Stimulated activated CD4-positive, alpha-beta T cell treated with anti-CD3 and anti-CD28 coated beads, TNF-alpha, amount 100 ng/mL, for 4 hours (primary cell): Measurements from ENCODE around the gene DEPDC4.
"Not testable (repeated sequence)": the region's sequence is repeated elsewhere in the genome, so short reads cannot be mapped to it uniquely, and the experiment has no call there.

Experiments
- DNase-seq, 3 experiments: peaks; one replicate each; pipeline ENCODE4 v3.0.0-alpha.2; 2020; ENCODE audit warnings: low read depth in 3 of 3

DEPDC4 gene

DNA sequence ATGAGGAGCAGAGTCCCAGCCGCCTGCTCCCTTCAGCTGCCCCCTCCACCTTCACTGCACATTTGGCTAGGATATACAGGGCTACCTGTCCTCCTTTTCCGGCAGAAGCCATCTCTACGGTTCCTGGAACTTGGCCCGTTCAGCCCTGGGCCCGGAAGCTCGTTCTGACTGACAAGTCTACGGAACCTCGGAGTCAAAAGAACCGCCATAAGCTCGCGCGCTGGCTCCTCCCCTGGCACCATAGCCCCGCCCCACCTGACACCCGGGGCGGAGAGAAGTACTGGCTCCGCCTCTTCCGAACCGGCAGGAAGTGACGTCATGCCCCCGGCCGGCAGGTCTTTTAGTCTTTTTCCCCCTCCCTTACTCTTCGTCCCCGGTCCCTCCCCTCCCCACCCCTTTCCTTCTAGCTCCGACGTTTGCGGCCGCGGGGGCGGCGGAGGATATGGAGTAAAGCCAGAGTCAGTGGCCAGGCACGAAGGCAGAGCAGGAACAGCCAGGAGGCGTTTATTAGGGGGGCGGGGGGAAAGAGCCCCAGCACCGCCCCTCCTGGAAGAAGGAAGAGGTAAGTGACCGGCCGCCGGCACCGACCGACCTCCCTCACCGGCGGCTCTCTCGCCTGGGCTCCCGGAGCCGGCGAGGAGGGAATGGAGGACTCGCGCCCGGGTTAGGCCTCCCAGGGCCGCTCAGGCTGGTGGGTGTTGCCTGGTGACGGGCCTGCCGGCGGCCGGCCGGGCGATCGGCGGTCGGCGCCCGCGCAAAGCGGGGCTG is at the start of gene DEPDC4, which contains the start of gene SCYL2:
Gene DEPDC4, minus strand, starts transcription at position 245 of the 768 bp plus-strand sequence. Its CDS starts 3 bp downstream, at position 242.
Gene SCYL2, plus strand, starts transcription at position 343 of the 768 bp plus-strand sequence. CDS start 15,794 bp downstream, outside the sequence.
- peak; percentile 86 to 97 (median 87) for DNase-seq

DNA sequence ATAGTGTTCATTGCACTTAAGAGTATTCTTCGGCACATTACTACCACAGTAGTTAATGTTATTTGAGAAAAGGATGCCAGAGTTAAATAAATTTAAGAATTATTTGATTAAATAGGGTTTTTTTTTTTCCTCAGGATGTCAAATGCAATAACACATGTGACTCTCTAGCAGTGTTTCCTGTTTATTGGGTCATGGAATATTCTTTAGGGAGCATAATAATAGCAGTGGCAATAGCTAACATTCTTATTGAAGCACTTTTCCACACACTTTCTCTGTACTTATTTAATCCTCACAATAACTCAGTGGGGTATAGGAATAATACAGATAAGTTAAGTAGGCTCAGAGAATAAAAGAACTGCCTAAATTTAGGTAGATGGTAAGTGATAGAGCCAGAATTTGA is 44.4 kb upstream of the DEPDC4 start:
- no peak for DNase-seq

DNA sequence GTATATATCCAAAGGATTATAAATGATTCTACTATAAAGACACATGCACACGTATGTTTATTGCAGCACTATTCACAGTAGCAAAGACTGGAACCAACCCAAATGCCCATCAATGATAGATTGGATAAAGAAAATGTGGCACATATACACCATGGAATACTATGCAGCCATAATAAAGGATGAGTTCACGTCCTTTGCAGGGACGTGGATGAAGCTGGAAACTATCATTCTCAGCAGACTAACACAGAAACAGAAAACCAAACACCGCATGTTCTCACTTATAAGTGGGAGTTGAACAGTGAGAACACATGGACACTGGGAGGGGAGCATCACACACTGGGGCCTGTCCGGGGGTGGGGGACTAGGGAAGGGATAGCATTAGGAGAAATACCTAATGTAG is 41.3 kb upstream of the DEPDC4 start:
- not testable (repeated sequence) for DNase-seq

DNA sequence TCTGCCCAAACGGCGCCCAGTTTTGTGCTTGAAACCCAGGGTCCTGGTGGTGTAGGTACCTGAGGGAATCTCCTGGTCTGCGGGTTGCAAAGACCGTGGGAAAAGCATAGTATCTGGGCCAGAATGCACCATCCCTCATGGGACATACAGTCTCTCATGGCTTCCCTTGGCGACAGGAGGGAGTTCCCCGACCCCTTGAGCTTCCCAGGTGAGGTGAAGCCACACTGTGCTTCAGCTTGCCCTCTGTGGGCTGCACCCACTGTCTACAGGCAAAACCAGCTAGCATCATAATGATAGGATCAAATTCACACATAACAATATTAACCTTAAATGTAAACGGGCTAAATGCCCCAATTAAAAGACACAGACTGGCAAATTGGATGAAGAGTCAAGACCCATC is 37.5 kb upstream of the DEPDC4 start:
- DNase-seq: not testable (repeated sequence)

DNA sequence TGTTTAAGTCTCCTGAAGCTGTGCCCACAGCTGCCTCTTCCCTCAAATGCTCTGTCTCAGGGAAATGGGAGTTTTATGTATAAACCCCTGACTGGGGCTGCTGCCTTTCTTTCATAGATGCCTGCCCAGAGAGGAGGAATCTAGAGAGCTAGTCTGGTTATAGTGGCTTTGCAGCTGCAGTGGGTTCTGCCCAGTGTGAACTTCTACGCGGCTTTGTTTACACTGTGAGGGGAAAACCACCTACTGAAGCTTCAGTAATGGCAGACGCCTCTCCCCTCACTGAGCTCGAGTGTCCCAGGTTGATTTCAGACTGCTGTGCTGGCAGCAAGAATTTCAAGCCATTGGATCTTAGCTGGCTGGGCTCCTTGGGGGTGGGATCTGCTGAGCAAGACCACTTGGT is 37.0 kb upstream of the DEPDC4 start:
- no peak for DNase-seq

- no peak for DNase-seq
Measured at GRCh38 chr12:100302081-100302480, 35.2 kb upstream of the DEPDC4 start.

GRCh38 chr12:100295764-100296555 is 29.1 kb upstream of the DEPDC4 start:
- no peak for DNase-seq

DNA sequence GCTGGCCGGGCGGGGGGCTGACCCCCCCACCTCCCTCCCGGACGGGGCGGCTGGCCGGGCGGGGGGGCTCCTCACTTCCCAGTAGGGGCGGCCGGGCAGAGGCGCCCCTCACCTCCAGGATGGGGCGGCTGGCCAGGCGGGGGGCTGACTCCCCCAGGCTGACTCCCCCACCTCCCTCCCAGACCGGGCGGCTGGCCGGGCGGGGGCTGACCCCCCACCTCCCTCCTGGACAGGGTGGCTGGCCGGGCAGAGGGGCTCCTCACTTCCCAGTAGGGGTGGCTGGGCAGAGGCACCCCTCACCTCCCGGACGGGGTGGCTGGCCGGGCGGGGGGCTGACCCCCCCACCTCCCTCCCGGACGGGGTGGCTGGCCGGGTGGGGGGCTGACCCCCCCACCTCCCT is 27.5 kb upstream of the DEPDC4 start:
- not testable (repeated sequence) for DNase-seq

- DNase-seq: no peak
Measured at GRCh38 chr12:100293017-100293416, 26.1 kb upstream of the DEPDC4 start.

DNA sequence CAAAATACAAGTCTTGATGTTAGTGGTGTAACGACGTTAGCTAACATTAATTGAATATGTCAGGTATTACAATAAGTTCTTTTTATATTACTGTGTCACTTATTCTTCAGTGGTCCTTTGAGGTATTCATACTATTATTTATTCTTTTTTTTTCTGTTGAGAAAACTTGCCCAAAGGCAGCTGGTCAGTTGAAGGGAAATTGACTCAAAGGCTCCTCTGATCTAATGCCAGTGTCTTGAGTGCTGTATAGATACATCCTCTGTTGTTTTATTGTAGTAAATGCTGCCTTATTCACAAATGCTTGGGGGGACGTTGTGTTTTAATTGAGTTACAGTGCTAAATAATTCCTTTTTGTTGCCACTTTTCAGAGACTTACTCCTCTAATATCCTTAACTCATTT is 23.1 kb upstream of the DEPDC4 start:
- DNase-seq: no peak

DNA sequence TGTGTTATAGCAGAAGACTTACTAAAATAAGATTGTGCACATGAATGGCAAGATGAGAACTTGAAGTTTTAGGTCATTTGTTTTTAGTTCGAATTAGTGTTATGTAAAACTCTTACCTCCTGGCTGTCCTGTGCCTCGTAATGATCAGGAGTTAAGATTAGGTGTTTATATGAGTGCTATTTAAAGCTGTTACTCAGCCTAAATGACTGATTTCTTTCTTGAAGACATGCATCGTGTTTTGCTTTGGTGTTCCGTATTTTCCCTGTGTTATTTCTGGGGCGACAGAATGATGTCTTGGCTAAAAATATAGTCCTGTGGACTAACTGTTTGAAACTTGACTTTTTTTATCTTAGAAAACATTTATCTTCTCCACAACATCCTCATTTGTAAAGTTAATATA is 22.2 kb upstream of the DEPDC4 start:
- no peak for DNase-seq

GRCh38 chr12:100284556-100284955 is 17.7 kb upstream of the DEPDC4 start:
- not testable (repeated sequence) for DNase-seq

DNA sequence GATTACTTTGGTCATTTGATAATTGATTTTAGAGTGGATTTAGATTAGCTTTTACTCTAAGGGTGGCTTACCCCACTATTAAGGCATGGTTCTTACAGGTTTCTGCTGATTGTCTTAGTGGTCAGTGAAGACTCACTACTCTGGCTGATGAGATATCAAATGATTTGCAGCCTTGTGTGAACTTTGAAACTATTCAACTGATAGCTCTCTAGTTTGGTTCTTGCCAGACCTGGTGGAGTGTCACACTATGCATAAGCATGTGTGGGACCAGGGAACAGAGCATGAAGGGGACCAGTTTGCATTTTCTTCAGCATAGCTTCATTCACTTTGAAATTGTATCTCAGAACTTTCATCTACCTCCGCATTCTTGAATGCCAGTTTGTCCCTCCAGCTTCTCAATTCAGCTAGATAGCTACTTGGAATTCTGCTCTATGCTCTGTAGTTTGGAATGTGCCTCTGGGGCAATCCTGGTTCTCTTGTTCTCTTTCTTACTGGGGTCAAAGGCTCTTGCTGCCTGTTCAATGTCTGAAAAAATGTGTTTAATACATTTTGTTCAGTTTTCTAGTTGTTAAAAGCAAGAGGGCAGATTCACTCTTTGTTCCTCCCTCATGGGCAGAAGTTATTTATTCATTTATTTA is 12.8 kb upstream of the DEPDC4 start:
- no peak for DNase-seq

DNA sequence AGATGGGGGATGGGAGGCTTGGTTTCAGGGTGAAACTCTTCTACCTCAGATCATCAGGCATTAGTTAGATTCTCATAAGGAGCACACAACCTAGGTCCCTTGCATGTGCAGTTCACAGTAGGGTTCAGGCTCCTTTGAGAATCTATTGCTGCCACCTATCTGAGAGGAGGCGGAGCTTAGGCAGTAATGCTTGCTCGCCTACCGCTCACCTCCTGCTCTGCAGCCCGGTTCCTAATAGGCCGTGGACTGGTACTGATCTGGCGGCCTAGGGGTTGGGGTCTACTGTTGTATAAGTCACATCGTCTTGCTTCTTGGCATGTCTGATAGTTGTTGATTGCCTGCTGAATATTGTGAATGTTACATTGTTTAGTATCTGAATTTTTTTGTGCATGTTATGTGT is 12.3 kb upstream of the DEPDC4 start:
- no peak for DNase-seq

DNA sequence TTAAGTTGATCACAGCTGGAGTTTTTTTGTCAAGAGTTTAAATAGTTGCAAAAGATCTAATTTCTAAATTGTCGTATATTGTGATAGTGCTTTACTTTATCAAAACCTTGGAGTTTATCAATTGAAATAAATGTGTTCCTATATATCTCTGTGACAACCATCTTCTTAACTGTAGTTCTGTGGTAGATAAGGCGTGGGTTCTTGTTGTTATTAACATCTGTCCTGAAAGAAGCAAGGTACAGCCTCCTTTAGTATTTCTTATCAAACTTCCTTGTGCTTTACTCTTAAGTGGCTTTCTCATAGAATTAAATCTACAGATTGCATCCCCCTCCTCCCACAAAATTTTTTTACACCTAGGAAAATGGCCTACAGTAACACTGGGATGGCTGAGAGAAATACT is 7.4 kb upstream of the DEPDC4 start:
- no peak for DNase-seq

DNA sequence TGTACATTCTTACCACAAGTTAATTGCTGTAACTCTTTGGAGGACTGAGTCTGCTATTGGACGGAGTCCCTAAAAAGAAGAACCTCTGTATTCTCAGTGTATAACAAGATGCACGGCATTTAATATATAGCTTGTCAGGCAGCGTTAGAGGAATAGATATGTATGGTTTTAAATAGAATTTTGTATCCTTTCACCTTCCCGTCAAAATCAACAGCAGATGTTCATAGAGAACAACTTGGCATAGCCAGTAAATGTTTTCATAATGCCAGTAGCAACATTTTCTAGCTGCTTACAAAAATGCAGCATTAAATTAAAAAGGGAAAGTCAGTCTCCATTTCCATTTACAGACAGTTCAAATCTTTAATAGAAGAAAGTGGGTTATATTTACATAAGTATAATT is 6.9 kb upstream of the DEPDC4 start:
- DNase-seq: no peak

- DNase-seq: no peak
Measured at GRCh38 chr12:100268835-100269564, 2.1 kb upstream of the DEPDC4 start.

GRCh38 chr12:100267603-100268281 is 863 bp upstream of the DEPDC4 start:
- peak in 2 of 3 experiments; percentile 0 to 12 for DNase-seq

DNA sequence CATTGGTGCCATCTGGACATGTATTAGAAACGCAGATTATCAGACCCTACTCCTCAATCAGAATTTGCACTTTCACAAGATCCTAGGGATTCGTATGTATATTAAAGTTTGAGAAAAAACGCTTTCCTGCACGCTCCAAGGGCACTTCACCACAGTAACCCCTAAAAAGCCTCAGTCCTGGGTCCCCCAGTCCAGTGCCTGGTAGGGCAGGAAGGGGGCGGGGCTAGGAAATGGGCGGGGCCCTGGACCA is 369 bp downstream of the DEPDC4 start:
- peak in 1 of 3 experiments; percentile 87 for DNase-seq

DNA sequence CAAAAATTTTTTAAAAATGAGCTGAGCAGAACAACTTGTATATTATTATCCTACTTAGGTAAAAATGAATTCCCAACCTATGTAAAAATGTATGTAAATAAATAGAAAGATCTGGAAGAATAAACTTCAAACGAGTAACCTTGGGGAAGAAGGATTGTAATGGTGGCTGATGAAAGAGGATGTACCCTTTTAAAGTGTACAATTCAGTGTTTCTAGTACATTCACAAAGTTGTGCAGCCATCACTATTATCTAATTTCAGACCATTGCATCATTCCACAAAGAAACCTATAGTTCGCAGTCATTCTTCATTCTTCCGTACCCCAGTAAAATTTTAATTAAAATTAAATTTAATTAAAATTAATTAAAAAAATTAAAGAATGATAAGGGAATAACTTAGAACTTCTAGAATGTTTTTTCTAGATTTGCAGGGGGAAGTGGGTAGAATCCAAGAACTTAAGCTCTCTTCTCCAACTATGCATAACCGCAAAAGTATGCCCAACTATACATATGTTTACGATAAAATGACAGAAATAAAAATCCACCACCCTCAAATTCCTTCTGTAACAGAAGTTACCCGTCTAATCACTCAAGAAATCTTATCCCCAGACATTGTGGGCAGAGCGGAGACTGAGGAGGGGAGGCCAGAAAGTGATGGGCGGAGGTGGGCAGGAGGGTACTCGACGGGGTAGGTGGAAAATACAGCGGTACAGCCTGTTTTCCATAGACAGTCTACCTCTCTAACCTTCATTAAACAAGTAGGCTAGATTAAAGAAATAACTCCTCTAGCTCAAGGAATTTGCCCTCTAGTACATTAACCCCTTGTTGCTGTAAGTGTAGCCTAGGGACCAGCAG is 921 bp downstream of the DEPDC4 start:
- no peak for DNase-seq
